Testis (tissue), 2 donors: ENCODE data around the gene GADD45GIP1.

ENCODE experiments used
- CTCF ChIP-seq, 3 experiments: fragments of 450-650 bp in 2 of 3; fragments of 200-600 bp in 1 of 3; sonication (generic) in 1 of 3; IDR thresholded peaks; one replicate each; pipeline ENCODE4 v1.5.1; 2016 to 2019; ENCODE audit warnings: antibody characterized with exemption in 3 of 3, mild to moderate bottlenecking in 2 of 3, moderate library complexity in 1 of 3
- POLR2A ChIP-seq: fragments of 450-650 bp; IDR thresholded peaks from one replicate; pipeline ENCODE4 v1.6.1; 2017; ENCODE audit warnings: antibody characterized with exemption, mild to moderate bottlenecking, moderate library complexity

GRCh38 chr19:12983091-12983490 lies 26.1 kb upstream of the GADD45GIP1 start:
- no peak for TF ChIP-seq CTCF (IDR thresholded peaks at IDR 0.05)
- TF ChIP-seq POLR2A = no peak
